Ovary (tissue), 9 donors: ENCODE results near the gene P4HA1. TPM values are rescaled to one million over a fixed set of nuclear protein-coding genes. Genes with fewer than 3 reads are reported as not detected.
A peak's percentile ranks its signal among the peaks of the same experiment; 100 is the strongest.

ENCODE experiments used
- DNase-seq, 5 donors: peaks; one replicate each; pipeline ENCODE4 v3.0.0-alpha.2; 2019 to 2020
- H3K27ac ChIP-seq, 2 donors: fragments of 200-600 bp; one replicate each; pipeline versions ENCODE4 v1.5.1 to v1.8.0; 2019 to 2022
- H3K27me3 ChIP-seq: fragments of 200-600 bp; one replicate; pipeline ENCODE4 v1.8.0; 2022
- H3K36me3 ChIP-seq: fragments of 200-600 bp; sonication (generic); one replicate; pipeline ENCODE4 v1.5.1; 2019
- H3K4me1 ChIP-seq: one replicate; pipeline ENCODE4 v1.8.1; 2013; ENCODE audit warnings: mild to moderate bottlenecking, moderate library complexity; ENCODE audit not compliant: insufficient read depth
- H3K4me3 ChIP-seq: fragments of 200-600 bp; sonication (generic); one replicate; pipeline ENCODE4 v1.5.1; 2017
- H3K9me3 ChIP-seq, 2 donors: fragments of 200-600 bp in 1 of 2; sonication (generic) in 1 of 2; one replicate each; pipeline versions ENCODE4 v1.5.1 to v1.8.1; 2013 to 2019; ENCODE audit warnings: mild to moderate bottlenecking in 1 of 2, moderate library complexity in 1 of 2
- EP300 ChIP-seq: sonication (generic); formaldehyde crosslinking; IDR thresholded peaks from one replicate; pipeline ENCODE4 v1.6.1; 2017; ENCODE audit warnings: antibody characterized with exemption
- POLR2A ChIP-seq: fragments of 450-650 bp; IDR thresholded peaks from one replicate; pipeline ENCODE4 v1.6.1; 2017; ENCODE audit warnings: antibody characterized with exemption, mild to moderate bottlenecking, moderate library complexity
- WGBS, 3 donors: extraction: QIAGEN DNeasy Blood & Tissue Kit in 1 of 3; methylation state at CpG; one replicate each; pipeline versions ENCODE4 v1.1.5 to v1.1.7; 2013 to 2017; 5-methylcytosine and 5-hydroxymethylcytosine counted together
- intact Hi-C, 4 donors: fragments of 100-400 bp; cut with DNase I; formaldehyde crosslinking; loops; one replicate each; pipeline versions ENCODE4 v1.11.0 to v1.15.1; 2022 to 2023
- polyA plus RNA-seq, 2 donors: library from polyadenylated mRNA; stranded (reverse); fragments of 200-250 nt in 1 of 2; fragments of 350-450 nt in 1 of 2; fragmentation: Illumina TruSeq in 1 of 2; extraction: RNeasy Lipid Tissue Mini Kit (QIAGEN cat#74804) in 1 of 2; gene quantifications; one replicate each; pipeline ENCODE4 v1.2.3, GENCODE V29; 2013 to 2014
- total RNA-seq, 7 donors: library from RNA; depleted of rRNA in 2 of 7; stranded (reverse); fragments of >200 nt in 2 of 7; fragmentation: NEBNext Ultra II Directional in 3 of 7; extraction: Animal tissue kit (Norgen Biotek cat#: 25700) in 3 of 7; gene quantifications; one replicate each; pipeline versions ENCODE4 v1.1.0 to v1.2.4, GENCODE V29; 2016 to 2023
- TF ChIP-seq, protein P1 (sequence below), 3 donors: fragments of 450-650 bp in 2 of 3; fragments of 200-600 bp in 1 of 3; IDR thresholded peaks; one replicate each; pipeline versions ENCODE4 v1.5.1 to v1.8.0; 2016 to 2022; ENCODE audit warnings: antibody characterized with exemption in 3 of 3, mild to moderate bottlenecking in 1 of 3
- donor health status: DM: no; HTN: no; CAD: no; lungs with moderate emphysema.
- donor health status: DM: no; HTN: no; CAD: no.
- donor health status: Bipolar disorder and iron deficiency.
- donor health status: DM: yes; HTN: yes; CAD: no.
- donor health status: DM: no; HTN: no; CAD: no.
- donor health status: DM: yes; HTN: yes; CAD: no.

The P4HA1 gene
- total and polyA plus RNA-seq, 9 donors, result 20.5 to 74.9 (median 39.7) TPM

GRCh38 chr10:73084209-73084608 is 12.5 kb downstream of the P4HA1 start:
- Histone ChIP-seq H3K4me1 (peaks cover 1% of the 10 kb centered on the region), H3K4me3 (no peak overlapping the region), H3K9me3 (no peaks in the 10 kb centered on the region), H3K36me3 (no peaks in the 10 kb centered on the region), H3K27ac (no peak overlapping the region), H3K27me3 (no peaks in the 10 kb centered on the region)
- TF ChIP-seq EP300 (no peak), POLR2A (no peak)
- TF ChIP-seq, protein P1, sequence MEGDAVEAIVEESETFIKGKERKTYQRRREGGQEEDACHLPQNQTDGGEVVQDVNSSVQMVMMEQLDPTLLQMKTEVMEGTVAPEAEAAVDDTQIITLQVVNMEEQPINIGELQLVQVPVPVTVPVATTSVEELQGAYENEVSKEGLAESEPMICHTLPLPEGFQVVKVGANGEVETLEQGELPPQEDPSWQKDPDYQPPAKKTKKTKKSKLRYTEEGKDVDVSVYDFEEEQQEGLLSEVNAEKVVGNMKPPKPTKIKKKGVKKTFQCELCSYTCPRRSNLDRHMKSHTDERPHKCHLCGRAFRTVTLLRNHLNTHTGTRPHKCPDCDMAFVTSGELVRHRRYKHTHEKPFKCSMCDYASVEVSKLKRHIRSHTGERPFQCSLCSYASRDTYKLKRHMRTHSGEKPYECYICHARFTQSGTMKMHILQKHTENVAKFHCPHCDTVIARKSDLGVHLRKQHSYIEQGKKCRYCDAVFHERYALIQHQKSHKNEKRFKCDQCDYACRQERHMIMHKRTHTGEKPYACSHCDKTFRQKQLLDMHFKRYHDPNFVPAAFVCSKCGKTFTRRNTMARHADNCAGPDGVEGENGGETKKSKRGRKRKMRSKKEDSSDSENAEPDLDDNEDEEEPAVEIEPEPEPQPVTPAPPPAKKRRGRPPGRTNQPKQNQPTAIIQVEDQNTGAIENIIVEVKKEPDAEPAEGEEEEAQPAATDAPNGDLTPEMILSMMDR (IDR thresholded peaks at IDR 0.05), result no peak
- DNase-seq, result no peak
- intact Hi-C loops, result no loop called here
- WGBS, 3 donors, result 82 to 86% (median 83%) methylated on average over 5 of the region's 5 CpGs

GRCh38 chr10:73083221-73083620 is 13.4 kb downstream of the P4HA1 start:
- 11 to 18% (median 17%) methylated on average over 2 of the region's 2 CpGs for WGBS, 3 donors
- intact Hi-C loops, result no loop called here
- Histone ChIP-seq H3K9me3 (no peaks in the 10 kb centered on the region), H3K4me1 (peaks cover 1% of the 10 kb centered on the region), H3K27ac (no peak overlapping the region), H3K4me3 (no peak overlapping the region), H3K27me3 (no peaks in the 10 kb centered on the region), H3K36me3 (no peaks in the 10 kb centered on the region)
- TF ChIP-seq POLR2A (no peak), EP300 (no peak)
- TF ChIP-seq, protein P1 (IDR thresholded peaks at IDR 0.05), result no peak
- DNase-seq, result no peak

DNA sequence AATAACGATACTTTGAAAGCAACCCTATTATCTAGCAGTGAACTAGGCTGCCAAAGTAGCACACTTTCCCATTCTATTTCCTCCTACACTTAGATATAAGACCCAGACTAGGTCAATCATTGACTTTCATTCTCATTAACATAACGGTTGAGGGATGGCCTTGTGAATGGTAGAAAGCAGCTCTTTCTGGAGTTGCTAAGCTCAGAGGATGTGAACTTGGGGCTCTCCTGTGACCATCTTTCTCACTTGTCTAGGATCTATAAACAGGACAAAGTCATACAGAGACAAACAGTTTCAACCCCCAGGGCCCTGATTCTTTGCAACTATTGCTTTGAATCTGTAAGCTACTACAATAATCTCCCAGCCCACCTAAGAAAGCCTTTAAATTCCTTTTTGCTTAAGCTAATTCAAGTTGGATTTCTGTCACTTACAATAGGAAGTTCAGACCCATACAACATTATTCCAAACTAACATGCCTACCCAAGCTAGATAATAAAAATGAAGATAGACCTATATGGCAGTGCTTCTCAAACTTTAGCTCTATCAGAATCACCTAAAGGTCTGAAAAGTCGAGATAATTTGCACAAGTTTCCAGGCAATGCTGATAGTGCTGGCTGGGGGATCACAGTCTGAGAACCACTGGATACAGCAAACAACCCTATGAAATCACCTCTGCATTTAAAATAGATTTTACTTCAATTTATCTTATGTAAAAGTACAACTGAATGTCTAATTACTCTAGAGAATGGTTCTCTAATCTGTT is 16.7 kb downstream of the P4HA1 start:
- WGBS, 3 donors, result 87 to 91% (median 89%) methylated on average over 3 of the region's 3 CpGs
- no peaks in the 10 kb centered on the region for H3K36me3 ChIP-seq
- H3K4me3 ChIP-seq, result no peak overlapping the region
- H3K27me3 ChIP-seq, result no peaks in the 10 kb centered on the region
- intact Hi-C loops, result no loop called here
- H3K4me1 ChIP-seq, result peaks cover 2% of the 10 kb centered on the region
- TF ChIP-seq POLR2A (no peak), EP300 (no peak)
- TF ChIP-seq, protein P1 (IDR thresholded peaks at IDR 0.05), result no peak
- DNase-seq, result no peak
- no peak overlapping the region for H3K27ac ChIP-seq
- no peaks in the 10 kb centered on the region for H3K9me3 ChIP-seq

GRCh38 chr10:73076360-73077183 is 20.1 kb downstream of the P4HA1 start:
- DNase-seq, result peak; percentile 54 to 81 (median 79)
- TF ChIP-seq POLR2A (no peak), EP300 (no peak)
- TF ChIP-seq, protein P1 (IDR thresholded peaks at IDR 0.05), result no peak
- H3K27ac ChIP-seq, result peak overlapping the region; percentile 69 to 73
- WGBS, 3 donors, result 2 to 5% (median 5%) methylated on average over 6 of the region's 6 CpGs
- H3K27me3 ChIP-seq, result no peaks in the 10 kb centered on the region
- intact Hi-C loops, result no loop called here
- H3K36me3 ChIP-seq, result no peaks in the 10 kb centered on the region
- no peaks in the 10 kb centered on the region for H3K9me3 ChIP-seq
- H3K4me3 ChIP-seq, result peak overlapping the region; percentile 22
- H3K4me1 ChIP-seq, result peaks cover 1% of the 10 kb centered on the region
